Pons (tissue), 1 donor: ENCODE data around the gene VPS13D.

Experiments
- DNase-seq: peaks from one replicate; pipeline ENCODE4 v3.0.0-alpha.2; 2016; ENCODE audit warnings: low spot score

VPS13D gene

DNA sequence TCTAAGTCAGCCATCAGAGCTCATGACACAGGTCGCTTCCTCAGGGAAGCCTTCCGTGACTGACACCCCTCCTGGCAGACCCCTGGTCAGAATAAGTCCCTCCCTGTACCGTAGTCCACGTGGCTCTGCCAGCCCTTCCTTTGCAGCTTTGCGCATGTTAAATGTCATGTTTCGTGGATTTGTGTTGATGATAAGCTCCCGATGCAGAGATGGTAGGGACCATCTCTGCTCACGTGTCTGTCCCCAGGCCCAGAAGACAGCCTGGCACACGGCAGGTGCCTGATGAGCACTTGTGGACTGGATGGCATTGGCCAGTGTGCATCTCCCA, 312.3 kb downstream of the VPS13D start:
- DNase-seq, result no peak

GRCh38 chr1:12542616-12543592, 313.1 kb downstream of the VPS13D start:
- no peak for DNase-seq

DNA sequence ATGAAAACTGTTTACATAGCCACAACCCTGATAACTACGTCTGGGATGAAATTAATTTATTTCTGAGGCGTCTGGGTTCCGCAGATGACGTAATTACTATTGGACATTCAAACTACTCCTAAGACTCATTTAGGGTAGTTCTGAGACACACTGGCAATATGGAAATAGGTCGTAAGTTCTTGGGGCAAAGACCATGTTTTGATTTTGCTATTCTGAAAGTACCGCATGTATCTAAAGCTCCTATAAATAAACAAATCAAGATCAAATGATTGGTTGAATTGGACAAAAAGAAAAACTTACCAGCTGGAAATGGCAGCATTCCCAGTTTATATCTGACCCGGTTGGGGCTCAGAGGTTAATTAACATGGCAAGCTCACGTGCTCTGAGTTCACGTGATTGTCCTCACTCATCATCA, 313.9 kb downstream of the VPS13D start:
- DNase-seq, result no peak

- DNase-seq, result no peak
Measured at GRCh38 chr1:12544357-12544756, 314.5 kb downstream of the VPS13D start.

DNA sequence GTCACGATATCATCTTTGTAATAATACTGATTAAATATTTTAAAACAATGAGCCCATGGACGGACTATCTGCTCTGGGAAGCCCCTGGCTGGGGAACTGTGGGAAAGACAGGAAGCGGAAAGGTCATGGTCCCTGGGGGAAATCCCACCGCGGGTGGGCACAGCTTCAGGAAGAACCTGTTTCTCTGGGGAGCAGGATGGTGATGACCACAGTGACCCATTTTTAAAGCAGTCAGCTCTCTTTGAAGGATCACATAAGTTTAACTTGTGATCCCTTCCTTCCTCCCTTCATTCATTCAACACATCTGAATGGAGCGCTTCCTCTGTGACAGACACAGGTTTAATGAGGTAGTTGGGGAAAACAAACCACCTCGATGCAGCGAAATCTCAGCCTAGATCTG, 315.2 kb downstream of the VPS13D start:
- DNase-seq, result no peak

GRCh38 chr1:12546771-12547585, 317.1 kb downstream of the VPS13D start:
- DNase-seq, result no peak

- no peak for DNase-seq
Measured at GRCh38 chr1:12547586-12548225, 317.9 kb downstream of the VPS13D start.

GRCh38 chr1:12548279-12548972, 318.6 kb downstream of the VPS13D start:
- DNase-seq, result no peak

DNA sequence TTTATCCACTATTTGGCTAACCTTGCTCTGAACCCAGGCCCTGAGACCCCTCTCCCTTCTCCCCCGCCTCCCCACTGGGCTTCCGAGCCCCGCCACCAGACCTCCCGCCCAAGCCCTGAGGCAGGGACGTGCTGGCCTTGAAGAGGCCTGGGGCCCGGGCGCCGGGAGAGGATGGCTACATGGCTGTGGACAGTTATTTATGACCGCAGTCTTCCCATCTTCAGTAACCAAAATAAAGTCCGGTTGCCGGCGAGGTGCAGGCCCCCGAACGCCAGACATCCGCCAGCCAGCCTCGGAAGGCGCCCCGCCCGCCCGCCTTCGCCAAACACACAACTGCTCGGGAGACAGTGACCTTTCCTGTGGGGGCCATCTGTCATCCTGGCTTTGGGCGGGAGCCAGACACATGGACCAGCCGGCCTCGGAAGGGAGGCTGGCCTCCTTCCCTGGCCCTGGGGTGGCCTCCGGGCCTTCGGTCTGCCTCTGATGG, 319.2 kb downstream of the VPS13D start:
- DNase-seq, result no peak

GRCh38 chr1:12549460-12550349, 319.9 kb downstream of the VPS13D start:
- no peak for DNase-seq

- DNase-seq, result no peak
Measured at GRCh38 chr1:12551584-12551983, 321.8 kb downstream of the VPS13D start.

DNA sequence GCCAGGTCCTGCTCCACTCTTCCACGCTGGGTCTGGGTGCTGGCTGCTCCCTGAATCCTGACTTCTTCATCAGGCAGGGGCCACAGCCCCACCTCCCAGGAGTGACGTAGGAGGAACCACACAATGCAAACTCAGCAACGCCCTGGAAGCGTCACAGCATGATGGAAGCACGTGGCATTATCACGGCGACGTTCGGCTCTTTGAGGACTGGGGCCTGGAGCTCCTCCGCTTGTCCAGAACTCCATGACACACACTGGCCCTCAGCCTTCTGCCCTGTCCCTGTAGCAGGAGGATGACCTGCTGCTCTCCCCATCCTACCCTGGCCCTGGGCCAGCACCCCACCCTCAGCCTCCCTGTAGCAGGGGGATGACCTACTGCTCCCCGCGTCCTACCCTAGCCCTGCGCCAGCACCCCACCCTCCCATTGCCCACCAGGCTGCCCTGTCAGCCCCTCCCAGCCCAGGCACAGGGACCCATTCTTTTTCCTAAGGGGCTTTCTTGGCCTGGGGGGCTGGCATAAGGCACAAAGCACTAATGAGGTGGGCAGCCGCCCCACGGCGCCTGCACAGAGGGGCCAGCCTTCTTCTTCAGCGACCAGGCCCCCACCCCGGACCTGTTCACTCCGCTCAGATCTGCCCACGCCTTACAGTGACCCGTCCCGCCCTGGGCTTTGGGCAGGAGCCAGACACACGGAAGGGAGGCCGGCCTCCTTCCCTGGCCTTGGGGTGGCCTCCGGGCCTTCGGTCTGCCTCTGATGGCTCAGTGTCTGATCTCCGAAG, 322.5 kb downstream of the VPS13D start:
- DNase-seq, result no peak

- no peak for DNase-seq
Measured at GRCh38 chr1:12552951-12553921, 323.4 kb downstream of the VPS13D start.

GRCh38 chr1:12553963-12554362, 324.1 kb downstream of the VPS13D start:
- DNase-seq, result no peak

GRCh38 chr1:12554521-12555305, 324.9 kb downstream of the VPS13D start:
- no peak for DNase-seq

DNA sequence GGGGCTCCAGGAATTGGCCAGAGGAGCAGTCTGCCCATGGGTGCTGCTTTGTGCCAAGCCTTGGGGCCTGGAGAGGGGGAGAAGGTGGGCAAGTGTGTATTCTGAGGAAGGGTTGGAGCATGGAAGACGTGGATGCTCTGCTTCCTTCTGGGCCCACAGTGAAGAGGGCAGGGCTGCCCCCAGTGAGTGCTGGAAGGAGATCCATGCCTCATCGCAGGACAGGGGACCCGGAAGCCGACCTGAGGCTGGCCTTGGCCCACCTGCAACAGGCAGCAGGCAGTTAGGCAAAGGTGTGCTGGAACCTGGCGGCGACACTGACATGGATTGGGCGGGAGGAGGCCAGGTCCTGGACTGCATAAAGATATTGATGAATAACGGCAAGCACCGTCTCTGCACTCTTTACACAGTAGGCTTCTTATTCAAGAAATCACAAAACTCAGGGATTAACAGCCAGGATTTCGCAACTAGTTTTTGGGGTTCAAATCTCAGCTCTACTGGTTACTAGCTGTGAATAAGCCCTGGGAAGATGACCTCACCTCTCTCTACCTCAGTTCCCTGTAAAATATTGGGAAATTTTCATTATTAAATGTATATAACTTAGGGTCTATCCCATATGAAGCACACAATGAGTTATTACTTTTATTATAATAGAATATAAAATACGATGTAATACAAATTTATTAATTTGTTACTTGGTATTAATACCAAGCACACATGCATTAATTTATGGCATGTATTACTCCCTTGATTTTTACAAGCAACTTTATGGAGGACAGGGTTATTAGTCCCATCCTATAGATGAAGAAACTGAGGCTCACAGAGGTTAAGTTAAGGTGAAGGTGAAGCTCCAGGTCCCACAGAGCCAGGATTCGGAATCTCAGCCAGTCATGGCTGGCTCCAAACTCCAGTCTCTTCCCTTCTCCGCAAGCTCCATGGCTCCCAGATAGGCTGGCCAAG, 325.9 kb downstream of the VPS13D start:
- no peak for DNase-seq
